Muscle of leg (tissue), 11 donors: ENCODE results near the gene SHISA4. TPM values are rescaled to one million over a fixed set of nuclear protein-coding genes. Genes with fewer than 3 reads are reported as not detected.

Source experiments
- DNase-seq: peaks from one replicate; pipeline ENCODE4 v3.0.0; 2013
- H3K27ac ChIP-seq: one replicate; pipeline ENCODE4 v1.5.1; 2013; ENCODE audit warnings: mild to moderate bottlenecking, low read length, control low read depth
- H3K27me3 ChIP-seq: one replicate; pipeline ENCODE4 v1.6.1; 2013; ENCODE audit warnings: low read length; ENCODE audit not compliant: control insufficient read depth, insufficient read depth
- H3K36me3 ChIP-seq: one replicate; pipeline ENCODE4 v1.6.1; 2013; ENCODE audit warnings: low read length; ENCODE audit not compliant: control insufficient read depth, insufficient read depth
- H3K4me1 ChIP-seq: one replicate; pipeline ENCODE4 v1.6.1; 2013; ENCODE audit warnings: low read length; ENCODE audit not compliant: control insufficient read depth, insufficient read depth
- H3K4me3 ChIP-seq: one replicate; pipeline ENCODE4 v1.5.1; 2013; ENCODE audit warnings: low read length, control low read depth
- H3K9me3 ChIP-seq: replicated peaks from 2 replicates; pipeline ENCODE4 v1.6.1; 2013; ENCODE audit warnings: low read depth, low read length; ENCODE audit not compliant: control insufficient read depth
- WGBS: methylation state at CpG from one replicate; pipeline ENCODE4 v1.1.5; 2013; ENCODE audit warnings: missing lambda C conversion rate; ENCODE audit not compliant: insufficient coverage; 5-methylcytosine and 5-hydroxymethylcytosine counted together
- polyA plus RNA-seq, 8 donors: library from polyadenylated mRNA; unstranded; fragments of 120-200 nt; gene quantifications; one replicate each; pipeline versions ENCODE4 v1.2.1 to v1.2.3, GENCODE V29; 2013; ENCODE audit warnings: inconsistent platforms in 1 of 8, low replicate concordance in 1 of 8; ENCODE audit not compliant: insufficient read length in 8 of 8, insufficient read depth in 1 of 8
- total RNA-seq: library from RNA; stranded (reverse); fragments of 120-200 nt; gene quantifications from one replicate; pipeline ENCODE4 v1.2.4, GENCODE V29; 2013

Gene SHISA4
- total and polyA plus RNA-seq, 9 donors = 41.5 to 91.9 (median 71.6) TPM

- DNase-seq = no peak
- no peaks in the 10 kb centered on the region for H3K27me3 ChIP-seq
- H3K36me3 ChIP-seq = no peaks in the 10 kb centered on the region
- no peak overlapping the region for H3K27ac ChIP-seq
- WGBS = no CpG with 5 or more reads among the region's 3 CpGs
- no peaks in the 10 kb centered on the region for H3K9me3 ChIP-seq
- peaks cover 17% of the 10 kb centered on the region for H3K4me1 ChIP-seq
- H3K4me3 ChIP-seq = no peak overlapping the region
Measured at GRCh38 chr1:201921952-201922558, 33.4 kb downstream of the SHISA4 start.

- no CpG with 5 or more reads among the region's 2 CpGs for WGBS
- no peak overlapping the region for H3K27ac ChIP-seq
- peaks cover 7% of the 10 kb centered on the region for H3K4me1 ChIP-seq
- H3K4me3 ChIP-seq = no peak overlapping the region
- no peak for DNase-seq
- H3K9me3 ChIP-seq = no peaks in the 10 kb centered on the region
- no peaks in the 10 kb centered on the region for H3K27me3 ChIP-seq
- no peaks in the 10 kb centered on the region for H3K36me3 ChIP-seq
Measured at GRCh38 chr1:201925301-201925567, 36.5 kb downstream of the SHISA4 start.

GRCh38 chr1:201925981-201926645, 37.4 kb downstream of the SHISA4 start:
- 33% methylated on average over 1 of the region's 5 CpGs for WGBS
- peak; percentile 56 for DNase-seq
- H3K27ac ChIP-seq = peak overlapping the region; percentile 9

GRCh38 chr1:201928266-201928665, 39.6 kb downstream of the SHISA4 start:
- no peaks in the 10 kb centered on the region for H3K27me3 ChIP-seq
- H3K36me3 ChIP-seq = no peaks in the 10 kb centered on the region
- no peak for DNase-seq
- no peaks in the 10 kb centered on the region for H3K9me3 ChIP-seq
- WGBS = no CpG with 5 or more reads among the region's 3 CpGs
- peaks cover 7% of the 10 kb centered on the region for H3K4me1 ChIP-seq
- no peak overlapping the region for H3K27ac ChIP-seq
- H3K4me3 ChIP-seq = no peak overlapping the region

More at GRCh38 chr1:201925981-201926645, 37.4 kb downstream of the SHISA4 start:
- Histone ChIP-seq H3K36me3 (no peaks in the 10 kb centered on the region), H3K9me3 (no peaks in the 10 kb centered on the region), H3K27me3 (no peaks in the 10 kb centered on the region), H3K4me3 (no peak overlapping the region), H3K4me1 (peaks cover 7% of the 10 kb centered on the region)

GRCh38 chr1:201930137-201930536, 41.4 kb downstream of the SHISA4 start:
- Histone ChIP-seq H3K4me3 (no peak overlapping the region), H3K27ac (no peak overlapping the region), H3K36me3 (no peaks in the 10 kb centered on the region), H3K4me1 (peaks cover 7% of the 10 kb centered on the region), H3K27me3 (peaks cover 3% of the 10 kb centered on the region), H3K9me3 (no peaks in the 10 kb centered on the region)
- 75% methylated on average over 4 of the region's 4 CpGs for WGBS
- no peak for DNase-seq

- Histone ChIP-seq H3K9me3 (no peaks in the 10 kb centered on the region), H3K27me3 (peaks cover 3% of the 10 kb centered on the region), H3K36me3 (no peaks in the 10 kb centered on the region), H3K4me1 (peaks cover 5% of the 10 kb centered on the region), H3K4me3 (no peak overlapping the region), H3K27ac (no peak overlapping the region)
- WGBS = 75% methylated on average over 4 of the region's 5 CpGs
- DNase-seq = no peak
Measured at GRCh38 chr1:201930803-201931202, 42.1 kb downstream of the SHISA4 start.

- no peaks in the 10 kb centered on the region for H3K9me3 ChIP-seq
- peaks cover 3% of the 10 kb centered on the region for H3K27me3 ChIP-seq
- H3K27ac ChIP-seq = no peak overlapping the region
- no peaks in the 10 kb centered on the region for H3K36me3 ChIP-seq
- H3K4me1 ChIP-seq = peaks cover 4% of the 10 kb centered on the region
- no peak for DNase-seq
- WGBS = 48% methylated on average over 5 of the region's 5 CpGs
- H3K4me3 ChIP-seq = no peak overlapping the region
Measured at GRCh38 chr1:201933840-201934430, 45.2 kb downstream of the SHISA4 start.

GRCh38 chr1:201937624-201938213, 49.0 kb downstream of the SHISA4 start:
- H3K27ac ChIP-seq = no peak overlapping the region
- peaks cover 3% of the 10 kb centered on the region for H3K27me3 ChIP-seq
- no CpG with 5 or more reads among the region's 5 CpGs for WGBS

GRCh38 chr1:201938440-201939035, 49.8 kb downstream of the SHISA4 start:
- peaks cover 3% of the 10 kb centered on the region for H3K27me3 ChIP-seq
- no peak overlapping the region for H3K4me3 ChIP-seq
- no peaks in the 10 kb centered on the region for H3K9me3 ChIP-seq
- 58% methylated on average over 1 of the region's 4 CpGs for WGBS
- peak; percentile 49 for DNase-seq
- H3K4me1 ChIP-seq = peaks cover 28% of the 10 kb centered on the region
- peak overlapping the region; percentile 87 for H3K27ac ChIP-seq
- H3K36me3 ChIP-seq = no peaks in the 10 kb centered on the region

More at GRCh38 chr1:201937624-201938213, 49.0 kb downstream of the SHISA4 start:
- DNase-seq = no peak
- H3K9me3 ChIP-seq = no peaks in the 10 kb centered on the region
- H3K4me3 ChIP-seq = no peak overlapping the region
- H3K36me3 ChIP-seq = no peaks in the 10 kb centered on the region
- peaks cover 25% of the 10 kb centered on the region for H3K4me1 ChIP-seq

- Histone ChIP-seq H3K27ac (peak overlapping the region; percentile 87), H3K36me3 (no peaks in the 10 kb centered on the region), H3K4me1 (peaks cover 30% of the 10 kb centered on the region), H3K27me3 (peaks cover 3% of the 10 kb centered on the region), H3K9me3 (no peaks in the 10 kb centered on the region), H3K4me3 (no peak overlapping the region)
- DNase-seq = no peak
- WGBS = no CpG with 5 or more reads among the region's 4 CpGs
Measured at GRCh38 chr1:201939148-201939547, 50.5 kb downstream of the SHISA4 start.
